Transverse colon (tissue), 4 donors: Measurements from ENCODE around the gene PTPN6. TPM values are rescaled to one million over a fixed set of nuclear protein-coding genes. Genes with fewer than 3 reads are reported as not detected.

Source experiments
- DNase-seq: peaks from one replicate; pipeline ENCODE4 v3.0.0-alpha.2; 2019
- H3K27ac ChIP-seq, 4 donors: fragments of 200-600 bp; sonication (generic); 2 replicates each; pipeline ENCODE4 v1.5.1; 2016 to 2018; ENCODE audit warnings: inconsistent platforms in 4 of 4
- H3K27me3 ChIP-seq: fragments of 200-600 bp; sonication (generic); 2 replicates; pipeline ENCODE4 v1.5.1; 2017; ENCODE audit warnings: inconsistent platforms
- H3K36me3 ChIP-seq, 4 donors: fragments of 200-600 bp; sonication (generic); 2 replicates each; pipeline ENCODE4 v1.5.1; 2017 to 2019; ENCODE audit warnings: inconsistent platforms in 4 of 4
- H3K4me1 ChIP-seq, 4 donors: fragments of 200-600 bp; sonication (generic); 2 replicates each; pipeline ENCODE4 v1.5.1; 2017 to 2020; ENCODE audit warnings: inconsistent platforms in 4 of 4
- H3K4me3 ChIP-seq, 4 donors: fragments of 200-600 bp; sonication (generic); 1 replicate in 1 of 4; 2 replicates in 3 of 4; pipeline versions ENCODE4 v1.5.1 to v1.6.1; 2017 to 2019; ENCODE audit warnings: inconsistent platforms in 4 of 4
- H3K9me3 ChIP-seq, 2 donors: fragments of 200-600 bp; sonication (generic); 2 replicates each; pipeline ENCODE4 v1.5.1; 2017 to 2019; ENCODE audit warnings: inconsistent platforms in 2 of 2
- EP300 ChIP-seq: sonication (generic); formaldehyde crosslinking; IDR thresholded peaks from one replicate; pipeline ENCODE4 v1.6.1; 2017; ENCODE audit warnings: antibody characterized with exemption, low read depth
- POLR2A ChIP-seq: fragments of 450-650 bp; IDR thresholded peaks from one replicate; pipeline ENCODE4 v1.6.1; 2016; ENCODE audit warnings: antibody characterized with exemption, mild to moderate bottlenecking, moderate library complexity
- POLR2AphosphoS5 ChIP-seq, 3 donors: sonication (generic); formaldehyde crosslinking; IDR thresholded peaks; one replicate each; pipeline ENCODE4 v1.6.1; 2016; ENCODE audit warnings: antibody characterized with exemption in 3 of 3
- WGBS, 2 donors: methylation state at CpG; one replicate each; pipeline ENCODE4 v1.1.5; 2018; ENCODE audit warnings: low coverage in 1 of 2; 5-methylcytosine and 5-hydroxymethylcytosine counted together
- in situ Hi-C, 4 donors: fragments of 200-750 bp; cut with MboI; loops; one replicate each; pipeline versions ENCODE4 v1.15.0 to v1.15.1; 2017; ENCODE audit warnings: low sequenced_read_pairs in 3 of 4, low pct_ligation_motif_present in 1 of 4, low pct_unique_long_range_greater_than_20kb in 1 of 4
- intact Hi-C: fragments of 100-400 bp; cut with DNase I; formaldehyde crosslinking; loops from one replicate; pipeline ENCODE4 v1.15.1; 2023; ENCODE audit warnings: low total_unique reads
- total RNA-seq, 4 donors: library from RNA; depleted of rRNA; stranded (reverse); fragments of >200 nt; gene quantifications; one replicate each; pipeline ENCODE4 v1.1.0, GENCODE V29; 2016
- TF ChIP-seq, protein P1 (sequence below), 5 experiments: fragments of 200-600 bp in 3 of 5; fragments of 450-650 bp in 2 of 5; sonication (generic) in 3 of 5; IDR thresholded peaks; 1 replicate in 2 of 5; 2 replicates in 3 of 5; pipeline ENCODE4 v1.5.1; 2016 to 2017; ENCODE audit warnings: antibody characterized with exemption in 5 of 5, inconsistent platforms in 3 of 5, mild to moderate bottlenecking in 2 of 5, moderate library complexity in 1 of 5

PTPN6 gene
- total RNA-seq, 4 donors from 2014 or later, result 21.7 to 49.0 (median 36.1) TPM

- in situ Hi-C loops, result no loop called here
- Histone ChIP-seq H3K27me3 (no peaks in the 10 kb centered on the region), H3K27ac (peak overlapping the region; percentile 4 to 95 (median 86)), H3K9me3 (no peaks in the 10 kb centered on the region), H3K4me1 (peaks cover 12 to 42% (median 18%) of the 10 kb centered on the region in 4 donors), H3K4me3 (no peak overlapping the region), H3K36me3 (no peaks in the 10 kb centered on the region)
- WGBS, 2 donors, result 82% methylated on average over 28 of the region's 28 CpGs; no CpG with 5 or more reads in 1 of the 2 donors
- intact Hi-C loops, result no loop called here
- no peak for DNase-seq
- TF ChIP-seq, protein P1, sequence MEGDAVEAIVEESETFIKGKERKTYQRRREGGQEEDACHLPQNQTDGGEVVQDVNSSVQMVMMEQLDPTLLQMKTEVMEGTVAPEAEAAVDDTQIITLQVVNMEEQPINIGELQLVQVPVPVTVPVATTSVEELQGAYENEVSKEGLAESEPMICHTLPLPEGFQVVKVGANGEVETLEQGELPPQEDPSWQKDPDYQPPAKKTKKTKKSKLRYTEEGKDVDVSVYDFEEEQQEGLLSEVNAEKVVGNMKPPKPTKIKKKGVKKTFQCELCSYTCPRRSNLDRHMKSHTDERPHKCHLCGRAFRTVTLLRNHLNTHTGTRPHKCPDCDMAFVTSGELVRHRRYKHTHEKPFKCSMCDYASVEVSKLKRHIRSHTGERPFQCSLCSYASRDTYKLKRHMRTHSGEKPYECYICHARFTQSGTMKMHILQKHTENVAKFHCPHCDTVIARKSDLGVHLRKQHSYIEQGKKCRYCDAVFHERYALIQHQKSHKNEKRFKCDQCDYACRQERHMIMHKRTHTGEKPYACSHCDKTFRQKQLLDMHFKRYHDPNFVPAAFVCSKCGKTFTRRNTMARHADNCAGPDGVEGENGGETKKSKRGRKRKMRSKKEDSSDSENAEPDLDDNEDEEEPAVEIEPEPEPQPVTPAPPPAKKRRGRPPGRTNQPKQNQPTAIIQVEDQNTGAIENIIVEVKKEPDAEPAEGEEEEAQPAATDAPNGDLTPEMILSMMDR (IDR thresholded peaks at IDR 0.05), result no peak
- TF ChIP-seq POLR2AphosphoS5 (IDR thresholded peaks at IDR 0.05) (no peak), EP300 (no peak), POLR2A (no peak)
Measured at GRCh38 chr12:6956021-6956727, 5.0 kb downstream of the PTPN6 start.

DNA sequence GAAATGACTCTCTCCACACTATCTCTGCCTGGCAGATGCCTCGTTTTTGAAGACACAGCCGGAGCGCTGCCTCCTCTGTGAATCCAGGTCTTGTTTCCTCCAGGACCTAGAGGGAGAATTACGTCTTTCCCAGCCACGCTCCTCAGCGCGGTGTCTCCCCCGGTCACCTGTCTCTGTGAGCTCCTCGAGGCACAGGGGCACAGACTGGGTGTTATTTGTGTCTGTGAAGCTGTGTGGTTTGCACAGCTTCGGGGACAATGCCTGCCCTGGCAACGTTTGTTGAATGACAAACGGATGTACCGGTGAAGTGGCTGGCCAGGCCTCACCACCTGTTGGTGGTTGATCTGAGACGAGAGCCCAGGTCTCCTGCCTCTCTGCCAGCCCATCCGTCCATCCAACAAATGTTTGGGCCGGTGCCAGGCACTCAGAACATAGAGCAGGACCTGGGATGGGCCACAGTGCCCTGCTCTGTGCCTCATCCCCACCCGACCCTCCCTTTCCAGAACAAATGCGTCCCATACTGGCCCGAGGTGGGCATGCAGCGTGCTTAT, 6.1 kb downstream of the PTPN6 start:
- Histone ChIP-seq H3K4me3 (no peak overlapping the region), H3K27me3 (no peaks in the 10 kb centered on the region), H3K9me3 (no peaks in the 10 kb centered on the region), H3K4me1 (peaks cover 19 to 52% (median 28%) of the 10 kb centered on the region in 4 donors), H3K36me3 (no peaks in the 10 kb centered on the region), H3K27ac (peak overlapping the region; percentile 4 to 95 (median 52))
- no peak for DNase-seq
- TF ChIP-seq, protein P1 (IDR thresholded peaks at IDR 0.05), result no peak
- in situ Hi-C loops, result no loop called here
- intact Hi-C loops, result no loop called here
- 78% methylated on average over 20 of the region's 20 CpGs; no CpG with 5 or more reads in 1 of the 2 donors for whole genome bisulfite sequencing, 2 donors

DNA sequence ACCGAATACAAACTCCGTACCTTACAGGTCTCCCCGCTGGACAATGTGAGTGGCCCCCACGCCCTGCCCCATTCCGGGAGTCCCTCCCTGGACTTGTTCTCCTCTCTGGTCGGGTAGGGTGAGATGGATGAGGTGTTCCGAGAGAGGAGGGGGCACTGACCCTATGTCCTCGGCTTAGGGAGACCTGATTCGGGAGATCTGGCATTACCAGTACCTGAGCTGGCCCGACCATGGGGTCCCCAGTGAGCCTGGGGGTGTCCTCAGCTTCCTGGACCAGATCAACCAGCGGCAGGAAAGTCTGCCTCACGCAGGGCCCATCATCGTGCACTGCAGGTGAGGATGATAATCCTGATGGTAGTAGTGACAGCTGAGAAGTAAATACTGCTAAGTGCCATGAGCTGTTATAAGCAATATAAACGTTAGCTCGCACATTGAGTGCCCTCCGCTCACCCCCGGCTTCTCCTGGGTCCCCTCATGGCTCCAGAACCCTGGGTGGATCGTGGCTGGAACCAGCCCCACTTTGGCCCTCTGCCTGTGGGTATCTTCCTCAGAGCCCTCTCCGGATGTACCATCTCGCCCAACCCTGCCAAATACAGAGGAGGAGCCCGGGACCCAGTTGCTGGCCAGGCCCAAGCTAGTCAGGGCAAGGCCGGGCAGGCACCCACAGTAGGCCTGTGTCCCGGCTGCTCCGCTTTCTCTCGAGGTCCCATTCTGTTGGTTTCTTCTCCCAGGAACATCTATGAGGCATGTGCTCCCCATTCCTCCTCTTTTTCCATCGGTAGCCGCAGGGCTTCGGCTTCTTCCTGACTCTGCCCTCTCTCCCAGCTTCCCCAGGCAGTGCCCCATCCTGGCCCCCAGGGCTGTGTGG, 6.8 kb downstream of the PTPN6 start:
- Histone ChIP-seq H3K27ac (peak overlapping the region; percentile 57 to 95 (median 91)), H3K4me3 (no peak overlapping the region), H3K36me3 (no peaks in the 10 kb centered on the region), H3K9me3 (no peaks in the 10 kb centered on the region), H3K27me3 (no peaks in the 10 kb centered on the region), H3K4me1 (peaks cover 19 to 57% (median 33%) of the 10 kb centered on the region in 4 donors)
- TF ChIP-seq, protein P1 (IDR thresholded peaks at IDR 0.05), result no peak
- TF ChIP-seq POLR2A (no peak), EP300 (no peak), POLR2AphosphoS5 (IDR thresholded peaks at IDR 0.05) (no peak)
- no peak for DNase-seq
- 76 to 80% methylated on average over 9 to 27 of the region's 28 CpGs for WGBS, 2 donors
- intact Hi-C loops, result no loop called here
- in situ Hi-C loops, result no loop called here

GRCh38 chr12:6958609-6959057, 7.5 kb downstream of the PTPN6 start:
- H3K4me3 ChIP-seq, result no peak overlapping the region
- in situ Hi-C loops, result no loop called here
- TF ChIP-seq POLR2A (no peak), POLR2AphosphoS5 (IDR thresholded peaks at IDR 0.05) (no peak), EP300 (no peak)
- TF ChIP-seq, protein P1 (IDR thresholded peaks at IDR 0.05), result no peak
- H3K9me3 ChIP-seq, result no peaks in the 10 kb centered on the region
- WGBS, 2 donors, result 65% methylated on average over 10 of the region's 10 CpGs; no CpG with 5 or more reads in 1 of the 2 donors
- no peaks in the 10 kb centered on the region for H3K36me3 ChIP-seq
- H3K27ac ChIP-seq, result peak overlapping the region; percentile 57 to 95 (median 91)
- intact Hi-C loops, result no loop called here
- H3K4me1 ChIP-seq, result peaks cover 19 to 57% (median 33%) of the 10 kb centered on the region in 4 donors
- no peak for DNase-seq
- no peaks in the 10 kb centered on the region for H3K27me3 ChIP-seq
